ENCODE data around the gene B3GNT9. TPM values are rescaled to one million over a fixed set of nuclear protein-coding genes. Genes with fewer than 3 reads are reported as not detected.

Gene B3GNT9
- total RNA-seq, 4 donors from 2014 or later, result 17.4 to 26.1 (median 19.2) TPM

GRCh38 chr16:67183627-67184452 lies 33.0 kb upstream of the B3GNT9 start, which contains the start of gene MATCAP1:
MATCAP1 (minus strand) TSS chr16:67183963; CDS start chr16:67180610, 3,353 bp downstream.
- H3K4me1 ChIP-seq, result peaks cover 25 to 63% (median 56%) of the 10 kb centered on the region in 4 donors
- no peaks in the 10 kb centered on the region for H3K27me3 ChIP-seq
- H3K36me3 ChIP-seq, result no peaks in the 10 kb centered on the region
- TF ChIP-seq EP300 (IDR thresholded peaks at IDR 0.05) (peak; percentile 78), CTCF (IDR thresholded peaks at IDR 0.05) (peak in 1 of 3 experiments; percentile 7), POLR2AphosphoS5 (IDR thresholded peaks at IDR 0.05) (peak; percentile 78 to 88), POLR2A (IDR thresholded peaks at IDR 0.05; ENCODE audit: low read depth) (no peak)
- H3K4me3 ChIP-seq, result peak within 1 kb of the TSS; percentile 70 to 92 (median 72)
- DNase-seq (ENCODE audit: extremely low spot score), result peak; percentile 99
- 2% methylated on average over 11 of the region's 77 CpGs for WGBS
- intact Hi-C loops (cut with DNase I), result loop anchor here (2.0 kb wide), 2 partner anchors 25 to 205 kb away; partner anchors contain the start of genes FBXL8 and TRADD
- no peaks in the 10 kb centered on the region for H3K9me3 ChIP-seq
- peak within 1 kb of the TSS; percentile 94 to 95 (median 94) for H3K27ac ChIP-seq (replicated peaks in 1 of 4)

- 8% methylated on average over 11 of the region's 11 CpGs for WGBS
- Histone ChIP-seq H3K4me1 (peaks cover 31 to 69% (median 61%) of the 10 kb centered on the region in 4 donors), H3K36me3 (no peaks in the 10 kb centered on the region), H3K4me3 (peak overlapping the region; percentile 70 to 92 (median 72)), H3K9me3 (no peaks in the 10 kb centered on the region), H3K27me3 (no peaks in the 10 kb centered on the region), H3K27ac (replicated peaks in 1 of 4) (peak overlapping the region; percentile 94 to 95 (median 94))
- intact Hi-C loops (cut with DNase I), result no loop called here
- DNase-seq (ENCODE audit: extremely low spot score), result no peak
- TF ChIP-seq CTCF (IDR thresholded peaks at IDR 0.05) (no peak), EP300 (IDR thresholded peaks at IDR 0.05) (no peak), POLR2AphosphoS5 (IDR thresholded peaks at IDR 0.05) (no peak), POLR2A (IDR thresholded peaks at IDR 0.05; ENCODE audit: low read depth) (no peak)
These were observed 32.5 kb upstream of the B3GNT9 start for GRCh38 chr16:67183284-67183626.

GRCh38 chr16:67182288-67182687 lies 31.5 kb upstream of the B3GNT9 start:
- H3K4me3 ChIP-seq, result no peak overlapping the region
- H3K27ac ChIP-seq (replicated peaks in 1 of 4), result peak overlapping the region; percentile 94 to 95 (median 94)
- H3K36me3 ChIP-seq, result no peaks in the 10 kb centered on the region
- intact Hi-C loops (cut with DNase I), result no loop called here
- no peak for DNase-seq (ENCODE audit: extremely low spot score)
- 88% methylated on average over 2 of the region's 2 CpGs for WGBS
- TF ChIP-seq EP300 (IDR thresholded peaks at IDR 0.05) (no peak), CTCF (IDR thresholded peaks at IDR 0.05) (no peak), POLR2AphosphoS5 (IDR thresholded peaks at IDR 0.05) (no peak)
- no peaks in the 10 kb centered on the region for H3K9me3 ChIP-seq
- peaks cover 37 to 79% (median 70%) of the 10 kb centered on the region in 4 donors for H3K4me1 ChIP-seq
- H3K27me3 ChIP-seq, result no peaks in the 10 kb centered on the region

- H3K9me3 ChIP-seq, result no peaks in the 10 kb centered on the region
- no peak overlapping the region for H3K4me3 ChIP-seq
- H3K4me1 ChIP-seq, result peaks cover 37 to 88% (median 72%) of the 10 kb centered on the region in 4 donors
- no peaks in the 10 kb centered on the region for H3K27me3 ChIP-seq
- intact Hi-C loops (cut with DNase I), result no loop called here
- TF ChIP-seq EP300 (IDR thresholded peaks at IDR 0.05), result no peak
- peak; percentile 26 to 52 for TF ChIP-seq POLR2AphosphoS5 (IDR thresholded peaks at IDR 0.05)
- no peak for TF ChIP-seq CTCF (IDR thresholded peaks at IDR 0.05)
- TF ChIP-seq POLR2A (IDR thresholded peaks at IDR 0.05; ENCODE audit: low read depth), result no peak
- peaks cover 0 to 4% (median 2%) of the 10 kb centered on the region in 4 donors for H3K36me3 ChIP-seq
- DNase-seq (ENCODE audit: extremely low spot score), result no peak
- 39% methylated on average over 2 of the region's 2 CpGs for WGBS
- H3K27ac ChIP-seq (replicated peaks in 1 of 4), result peak overlapping the region; percentile 94 to 95 (median 94)
These were observed 30.5 kb upstream of the B3GNT9 start for GRCh38 chr16:67181346-67181745.
